Lower leg skin (tissue), 3 donors: ENCODE data around the gene B4GALNT4.

Source experiments
- CTCF ChIP-seq, 3 donors: fragments of 450-650 bp; IDR thresholded peaks; one replicate each; pipeline ENCODE4 v1.5.1; 2016; ENCODE audit warnings: antibody characterized with exemption in 3 of 3, mild to moderate bottlenecking in 3 of 3, moderate library complexity in 2 of 3
- POLR2A ChIP-seq, 2 donors: fragments of 450-650 bp; IDR thresholded peaks; one replicate each; pipeline ENCODE4 v1.6.1; 2016 to 2017; ENCODE audit warnings: antibody characterized with exemption in 2 of 2, mild to moderate bottlenecking in 1 of 2, moderate library complexity in 1 of 2

GRCh38 chr11:394858-395655, 25.8 kb downstream of the B4GALNT4 start:
- TF ChIP-seq POLR2A (IDR thresholded peaks at IDR 0.05) (no peak), CTCF (IDR thresholded peaks at IDR 0.05) (no peak)
